CD4-positive, alpha-beta T cell treated with Interleukin-2 at 100 ng/mL for 4 hours (primary cell): ENCODE results near the gene ANKZF1.

Experiments
- DNase-seq: peaks from one replicate; pipeline ENCODE4 v3.0.0-alpha.2; 2020; ENCODE audit warnings: low spot score

Gene ANKZF1

GRCh38 chr2:219282943-219283581 is 53.5 kb downstream of the ANKZF1 start:
- no peak for DNase-seq

DNA sequence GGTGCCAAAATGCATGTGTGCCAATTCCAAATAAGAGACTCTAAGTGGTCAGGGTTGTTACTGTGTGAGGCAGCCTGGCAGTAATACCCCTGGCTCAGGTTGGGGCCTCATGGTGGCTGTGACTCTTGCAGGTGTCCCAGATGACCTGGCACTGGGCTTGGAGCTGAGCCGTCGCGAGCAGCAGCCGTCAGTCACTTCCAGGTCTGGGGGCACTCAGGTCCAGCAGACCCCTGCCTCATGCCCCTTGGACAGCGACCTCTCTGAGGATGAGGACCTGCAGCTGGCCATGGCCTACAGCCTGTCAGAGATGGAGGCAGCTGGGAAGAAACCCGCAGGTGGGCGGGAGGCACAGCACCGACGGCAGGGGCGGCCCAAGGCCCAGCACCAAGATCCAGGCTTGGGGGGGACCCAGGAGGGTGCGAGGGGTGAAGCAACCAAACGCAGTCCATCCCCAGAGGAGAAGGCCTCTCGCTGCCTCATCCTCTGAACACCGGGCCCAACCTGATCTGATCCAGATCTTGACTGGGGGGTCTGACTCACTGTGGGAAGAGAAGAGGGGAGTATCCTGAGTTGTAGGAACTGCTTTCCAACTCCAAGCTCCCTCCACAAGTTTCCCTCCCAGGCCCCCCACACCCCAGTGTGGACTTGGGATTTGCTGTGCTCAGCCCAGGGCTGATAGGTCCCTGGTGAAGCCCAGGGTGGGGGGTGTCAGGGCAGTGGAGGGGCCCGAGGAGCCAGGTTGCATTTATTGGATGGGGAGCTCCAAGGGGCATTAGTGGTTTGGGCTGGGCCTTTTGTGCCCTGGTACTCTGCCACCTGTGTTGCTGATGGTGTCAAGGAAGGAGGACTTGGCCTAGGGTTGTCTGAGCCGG is 55.1 kb downstream of the ANKZF1 start:
- no peak for DNase-seq

DNA sequence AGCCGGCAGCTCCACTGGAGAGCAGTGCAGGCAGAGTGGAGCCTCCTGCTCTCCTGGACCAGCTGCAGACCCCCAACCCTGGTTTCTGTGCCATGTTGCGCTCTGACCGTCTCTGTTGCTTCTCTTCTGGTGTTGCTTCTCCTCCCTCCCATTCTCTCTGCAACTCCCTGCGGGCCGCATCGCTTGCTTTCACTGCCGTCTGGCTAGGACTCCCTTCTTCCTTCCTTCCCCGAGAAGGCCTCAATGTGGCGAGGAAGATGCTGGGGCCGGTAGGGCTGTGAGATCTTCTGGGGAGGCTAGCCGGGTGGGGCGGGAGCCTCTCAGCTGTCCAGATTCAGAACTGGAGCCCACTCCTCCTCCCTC is 55.7 kb downstream of the ANKZF1 start:
- no peak for DNase-seq

GRCh38 chr2:219285894-219286425 is 56.4 kb downstream of the ANKZF1 start:
- DNase-seq = no peak
